Epithelial cell of alveolus of lung (primary cell): ENCODE results near the gene SOX14. TPM values are rescaled to one million over a fixed set of nuclear protein-coding genes. Genes with fewer than 3 reads are reported as not detected.

ENCODE experiments used
- total RNA-seq: library from RNA; depleted of rRNA; stranded (reverse); fragments of >200 nt; gene quantifications from 2 replicates; pipeline ENCODE4 v1.2.1, GENCODE V29; 2015

SOX14 gene
- total RNA-seq: not detected in 2 replicates

GRCh38 chr3:137764001-137764433 is at the start of gene SOX14:
SOX14 (plus strand) TSS chr3:137764315; CDS start chr3:137764785, 470 bp downstream.

Other genes starting within 250 kb of the SOX14 start
- not detected in 2 replicates for gene CLDN18, start 245.8 kb downstream of the SOX14 start, total RNA-seq